Transverse colon (tissue), 4 donors: ENCODE results near the gene GLI3. TPM values are rescaled to one million over a fixed set of nuclear protein-coding genes. Genes with fewer than 3 reads are reported as not detected.

ENCODE experiments used
- DNase-seq: peaks from one replicate; pipeline ENCODE4 v3.0.0-alpha.2; 2019
- H3K27ac ChIP-seq, 4 donors: fragments of 200-600 bp; sonication (generic); 2 replicates each; pipeline ENCODE4 v1.5.1; 2016 to 2018; ENCODE audit warnings: inconsistent platforms in 4 of 4
- H3K27me3 ChIP-seq: fragments of 200-600 bp; sonication (generic); 2 replicates; pipeline ENCODE4 v1.5.1; 2017; ENCODE audit warnings: inconsistent platforms
- H3K36me3 ChIP-seq, 4 donors: fragments of 200-600 bp; sonication (generic); 2 replicates each; pipeline ENCODE4 v1.5.1; 2017 to 2019; ENCODE audit warnings: inconsistent platforms in 4 of 4
- H3K4me1 ChIP-seq, 4 donors: fragments of 200-600 bp; sonication (generic); 2 replicates each; pipeline ENCODE4 v1.5.1; 2017 to 2020; ENCODE audit warnings: inconsistent platforms in 4 of 4
- H3K4me3 ChIP-seq, 4 donors: fragments of 200-600 bp; sonication (generic); 1 replicate in 1 of 4; 2 replicates in 3 of 4; pipeline versions ENCODE4 v1.5.1 to v1.6.1; 2017 to 2019; ENCODE audit warnings: inconsistent platforms in 4 of 4
- H3K9me3 ChIP-seq, 2 donors: fragments of 200-600 bp; sonication (generic); 2 replicates each; pipeline ENCODE4 v1.5.1; 2017 to 2019; ENCODE audit warnings: inconsistent platforms in 2 of 2
- EP300 ChIP-seq: sonication (generic); formaldehyde crosslinking; IDR thresholded peaks from one replicate; pipeline ENCODE4 v1.6.1; 2017; ENCODE audit warnings: antibody characterized with exemption, low read depth
- POLR2A ChIP-seq: fragments of 450-650 bp; IDR thresholded peaks from one replicate; pipeline ENCODE4 v1.6.1; 2016; ENCODE audit warnings: antibody characterized with exemption, mild to moderate bottlenecking, moderate library complexity
- POLR2AphosphoS5 ChIP-seq, 3 donors: sonication (generic); formaldehyde crosslinking; IDR thresholded peaks; one replicate each; pipeline ENCODE4 v1.6.1; 2016; ENCODE audit warnings: antibody characterized with exemption in 3 of 3
- WGBS, 2 donors: methylation state at CpG; one replicate each; pipeline ENCODE4 v1.1.5; 2018; ENCODE audit warnings: low coverage in 1 of 2; 5-methylcytosine and 5-hydroxymethylcytosine counted together
- in situ Hi-C, 4 donors: fragments of 200-750 bp; cut with MboI; loops; one replicate each; pipeline versions ENCODE4 v1.15.0 to v1.15.1; 2017; ENCODE audit warnings: low sequenced_read_pairs in 3 of 4, low pct_ligation_motif_present in 1 of 4, low pct_unique_long_range_greater_than_20kb in 1 of 4
- intact Hi-C: fragments of 100-400 bp; cut with DNase I; formaldehyde crosslinking; loops from one replicate; pipeline ENCODE4 v1.15.1; 2023; ENCODE audit warnings: low total_unique reads
- total RNA-seq, 4 donors: library from RNA; depleted of rRNA; stranded (reverse); fragments of >200 nt; gene quantifications; one replicate each; pipeline ENCODE4 v1.1.0, GENCODE V29; 2016
- TF ChIP-seq, protein P1 (sequence below), 5 experiments: fragments of 200-600 bp in 3 of 5; fragments of 450-650 bp in 2 of 5; sonication (generic) in 3 of 5; IDR thresholded peaks; 1 replicate in 2 of 5; 2 replicates in 3 of 5; pipeline ENCODE4 v1.5.1; 2016 to 2017; ENCODE audit warnings: antibody characterized with exemption in 5 of 5, inconsistent platforms in 3 of 5, mild to moderate bottlenecking in 2 of 5, moderate library complexity in 1 of 5

Gene GLI3
- total RNA-seq, 4 donors from 2014 or later: 3.7 to 41.1 (median 5.3) TPM

DNA sequence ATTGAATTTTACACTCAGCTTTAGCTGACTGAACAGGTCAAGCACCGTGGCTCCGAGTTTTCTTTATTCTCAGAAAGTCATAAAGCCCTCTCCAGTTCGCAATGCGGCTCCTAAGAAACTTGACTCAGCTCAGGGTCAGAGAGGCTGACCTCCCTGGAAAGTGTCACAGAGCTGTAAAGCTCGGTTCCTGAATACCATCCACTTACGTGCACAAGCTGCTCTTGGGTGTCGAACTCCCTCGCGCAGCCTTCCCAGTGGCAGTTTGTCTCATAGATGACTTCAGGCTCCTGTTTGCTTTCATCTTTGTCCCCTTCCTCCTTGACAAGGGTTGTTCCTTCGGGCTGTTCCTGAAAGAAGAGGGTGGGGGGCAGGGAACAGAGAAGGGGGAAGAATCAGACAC, 213.7 kb downstream of the GLI3 start:
- no peaks in the 10 kb centered on the region for H3K9me3 ChIP-seq
- H3K36me3 ChIP-seq: no peaks in the 10 kb centered on the region
- DNase-seq: no peak
- TF ChIP-seq POLR2AphosphoS5 (IDR thresholded peaks at IDR 0.05) (no peak), EP300 (no peak), POLR2A (no peak)
- TF ChIP-seq, protein P1, sequence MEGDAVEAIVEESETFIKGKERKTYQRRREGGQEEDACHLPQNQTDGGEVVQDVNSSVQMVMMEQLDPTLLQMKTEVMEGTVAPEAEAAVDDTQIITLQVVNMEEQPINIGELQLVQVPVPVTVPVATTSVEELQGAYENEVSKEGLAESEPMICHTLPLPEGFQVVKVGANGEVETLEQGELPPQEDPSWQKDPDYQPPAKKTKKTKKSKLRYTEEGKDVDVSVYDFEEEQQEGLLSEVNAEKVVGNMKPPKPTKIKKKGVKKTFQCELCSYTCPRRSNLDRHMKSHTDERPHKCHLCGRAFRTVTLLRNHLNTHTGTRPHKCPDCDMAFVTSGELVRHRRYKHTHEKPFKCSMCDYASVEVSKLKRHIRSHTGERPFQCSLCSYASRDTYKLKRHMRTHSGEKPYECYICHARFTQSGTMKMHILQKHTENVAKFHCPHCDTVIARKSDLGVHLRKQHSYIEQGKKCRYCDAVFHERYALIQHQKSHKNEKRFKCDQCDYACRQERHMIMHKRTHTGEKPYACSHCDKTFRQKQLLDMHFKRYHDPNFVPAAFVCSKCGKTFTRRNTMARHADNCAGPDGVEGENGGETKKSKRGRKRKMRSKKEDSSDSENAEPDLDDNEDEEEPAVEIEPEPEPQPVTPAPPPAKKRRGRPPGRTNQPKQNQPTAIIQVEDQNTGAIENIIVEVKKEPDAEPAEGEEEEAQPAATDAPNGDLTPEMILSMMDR (IDR thresholded peaks at IDR 0.05): no peak
- in situ Hi-C loops (no loop called here), intact Hi-C loops (no loop called here)
- peak overlapping the region in 1 of 4 donors; percentile 2 for H3K27ac ChIP-seq
- peaks cover 0 to 7% (median 0%) of the 10 kb centered on the region in 4 donors for H3K4me1 ChIP-seq
- 65 to 80% methylated on average over 3 to 10 of the region's 10 CpGs for whole genome bisulfite sequencing, 2 donors
- no peaks in the 10 kb centered on the region for H3K27me3 ChIP-seq
- H3K4me3 ChIP-seq: no peak overlapping the region

DNA sequence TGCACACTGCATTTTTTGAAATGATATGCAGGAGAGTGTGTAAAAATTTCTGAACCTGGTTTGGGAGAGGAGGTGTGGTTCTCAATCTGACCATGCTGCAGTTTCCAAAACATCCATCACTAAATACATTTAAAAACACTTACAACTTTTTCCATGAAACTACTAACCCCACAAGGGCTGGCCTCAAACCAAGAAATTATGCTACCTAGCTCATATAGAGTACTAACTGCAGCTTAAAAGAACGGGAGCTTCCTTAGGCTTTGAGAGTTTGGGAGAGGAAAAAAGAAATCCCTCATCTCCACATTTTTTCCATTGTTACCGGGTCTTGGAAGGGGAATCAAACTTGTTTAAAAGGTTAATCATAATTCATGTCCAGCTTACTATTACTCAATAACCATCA, 214.2 kb downstream of the GLI3 start:
- in situ Hi-C loops (no loop called here), intact Hi-C loops (no loop called here)
- 74 to 89% methylated on average over 2 of the region's 2 CpGs for WGBS, 2 donors
- Histone ChIP-seq H3K4me1 (peaks cover 0 to 10% (median 2%) of the 10 kb centered on the region in 4 donors), H3K9me3 (no peaks in the 10 kb centered on the region), H3K4me3 (no peak overlapping the region), H3K27me3 (no peaks in the 10 kb centered on the region), H3K27ac (peak overlapping the region in 1 of 4 donors; percentile 2), H3K36me3 (no peaks in the 10 kb centered on the region)
- DNase-seq: no peak
- TF ChIP-seq, protein P1 (IDR thresholded peaks at IDR 0.05): no peak
- no peak for TF ChIP-seq POLR2AphosphoS5 (IDR thresholded peaks at IDR 0.05)
- TF ChIP-seq POLR2A: no peak
- no peak for TF ChIP-seq EP300

DNA sequence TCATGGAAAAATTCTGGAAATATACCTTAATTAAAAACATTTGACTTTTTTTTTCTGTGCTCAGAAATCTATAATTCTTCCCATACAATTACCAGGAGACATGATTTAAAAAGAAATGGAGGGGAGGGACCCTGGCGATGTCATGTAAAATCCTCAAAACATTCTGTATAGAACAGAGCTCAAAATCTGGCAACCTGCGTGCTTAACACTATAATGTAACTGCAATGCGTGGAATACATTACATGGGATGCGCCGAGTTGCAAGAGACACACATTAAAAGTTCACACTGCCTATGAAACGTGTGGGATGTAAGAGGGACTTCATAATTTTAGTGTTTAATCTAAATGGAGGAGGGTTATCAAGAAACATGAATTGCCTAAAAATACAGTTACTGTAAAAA, 215.0 kb downstream of the GLI3 start:
- WGBS, 2 donors: 75 to 78% methylated on average over 5 to 6 of the region's 6 CpGs
- no peak for DNase-seq
- intact Hi-C loops (no loop called here), in situ Hi-C loops (no loop called here)
- Histone ChIP-seq H3K27ac (no peak overlapping the region), H3K4me1 (peaks cover 0 to 17% (median 6%) of the 10 kb centered on the region in 4 donors), H3K36me3 (no peaks in the 10 kb centered on the region), H3K27me3 (no peaks in the 10 kb centered on the region), H3K4me3 (no peak overlapping the region), H3K9me3 (no peaks in the 10 kb centered on the region)
- TF ChIP-seq, protein P1 (IDR thresholded peaks at IDR 0.05): no peak
- no peak for TF ChIP-seq POLR2A
- no peak for TF ChIP-seq POLR2AphosphoS5 (IDR thresholded peaks at IDR 0.05)
- no peak for TF ChIP-seq EP300

DNA sequence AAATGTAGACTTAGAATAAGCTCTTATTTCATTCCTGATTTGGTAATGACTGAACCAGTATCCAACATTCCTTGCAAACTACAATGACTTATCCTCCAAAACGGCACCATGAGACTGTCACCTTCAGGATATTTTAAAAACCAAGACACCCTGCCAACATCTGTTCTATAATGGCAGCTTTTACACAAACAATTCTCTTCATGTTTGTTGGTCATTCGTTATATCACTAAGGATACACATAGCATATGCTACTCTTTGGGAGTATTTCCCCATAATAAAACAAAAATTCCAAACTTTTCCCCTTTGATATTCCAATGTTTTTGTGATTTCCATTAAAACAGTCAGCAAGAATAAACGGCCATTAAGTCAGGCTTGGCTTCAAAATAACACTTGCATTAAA, 215.4 kb downstream of the GLI3 start:
- H3K36me3 ChIP-seq: no peaks in the 10 kb centered on the region
- TF ChIP-seq POLR2AphosphoS5 (IDR thresholded peaks at IDR 0.05): no peak
- TF ChIP-seq, protein P1 (IDR thresholded peaks at IDR 0.05): no peak
- no peak for TF ChIP-seq POLR2A
- TF ChIP-seq EP300: no peak
- in situ Hi-C loops: no loop called here
- no peak overlapping the region for H3K4me3 ChIP-seq
- intact Hi-C loops: no loop called here
- 54 to 57% methylated on average over 3 of the region's 3 CpGs for WGBS, 2 donors
- no peaks in the 10 kb centered on the region for H3K9me3 ChIP-seq
- H3K27ac ChIP-seq: no peak overlapping the region
- no peaks in the 10 kb centered on the region for H3K27me3 ChIP-seq
- H3K4me1 ChIP-seq: peaks cover 0 to 17% (median 6%) of the 10 kb centered on the region in 4 donors
- DNase-seq: no peak
